Lower lobe of right lung (tissue), 2 donors: ENCODE results near the gene EDA. TPM values are rescaled to one million over a fixed set of nuclear protein-coding genes. Genes with fewer than 3 reads are reported as not detected.
"Not testable (repeated sequence)": the region's sequence is repeated elsewhere in the genome, so short reads cannot be mapped to it uniquely, and the experiment has no call there.

Experiments
- ATAC-seq, 2 donors: fragments of 200-7000 bp; cut with Tn5 transposase; one replicate each; pipeline ENCODE4 v1.9.1; 2020 to 2022; ENCODE audit warnings: mild to moderate bottlenecking in 2 of 2, moderate library complexity in 2 of 2
- DNase-seq: peaks from one replicate; pipeline ENCODE4 v3.0.0-alpha.2; 2020
- H3K27ac ChIP-seq: fragments of 200-600 bp; one replicate; pipeline ENCODE4 v1.8.0; 2022
- H3K27me3 ChIP-seq: fragments of 200-600 bp; one replicate; pipeline ENCODE4 v1.8.0; 2022; ENCODE audit warnings: low read depth
- H3K36me3 ChIP-seq: fragments of 200-600 bp; one replicate; pipeline ENCODE4 v1.8.0; 2022; ENCODE audit warnings: mild to moderate bottlenecking
- H3K4me1 ChIP-seq: fragments of 200-600 bp; one replicate; pipeline ENCODE4 v1.8.0; 2022
- H3K4me3 ChIP-seq: fragments of 200-600 bp; one replicate; pipeline ENCODE4 v1.8.0; 2022; ENCODE audit warnings: mild to moderate bottlenecking
- H3K9me3 ChIP-seq: fragments of 200-600 bp; one replicate; pipeline ENCODE4 v1.8.0; 2022
- intact Hi-C: fragments of 100-400 bp; cut with DNase I; formaldehyde crosslinking; loops from one replicate; pipeline ENCODE4 v1.11.0; 2022
- total RNA-seq: library from RNA; stranded (reverse); fragmentation: NEBNext Ultra II Directional; extraction: Animal tissue kit (Norgen Biotek cat#: 25700); gene quantifications from one replicate; pipeline ENCODE4 v1.2.1, GENCODE V29; 2021
- TF ChIP-seq, protein P1 (sequence below): fragments of 200-600 bp; IDR thresholded peaks from one replicate; pipeline ENCODE4 v1.8.0; 2022; ENCODE audit warnings: antibody characterized with exemption, mild to moderate bottlenecking
- donor health status: DM: no; HTN: yes; CAD: no; lungs with severe emphysema.

Gene EDA
- total RNA-seq, 1 donor from 2014 or later, result 5.5 TPM

DNA sequence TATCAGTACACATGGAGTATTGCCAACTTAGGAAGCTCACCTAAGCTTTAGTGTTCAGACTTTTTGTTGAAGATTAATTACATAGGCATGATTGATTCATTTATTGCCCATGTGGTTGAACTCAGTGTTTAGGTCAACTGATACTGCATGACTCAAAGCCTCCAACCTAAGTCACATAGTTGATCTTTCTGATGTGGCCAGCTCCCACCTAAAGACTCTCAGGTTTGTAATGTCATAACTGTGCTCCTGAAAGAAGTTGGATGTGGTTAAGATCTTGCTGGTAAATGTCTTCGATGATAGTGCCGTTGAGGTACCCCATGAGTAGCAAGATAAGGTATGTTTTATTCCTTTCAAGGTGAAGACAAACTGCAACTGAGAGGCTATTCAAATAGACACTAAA lies 192.5 kb downstream of the EDA start:
- ATAC-seq, result no peak
- no peak overlapping the region for H3K27ac ChIP-seq
- intact Hi-C loops, result no loop called here

DNA sequence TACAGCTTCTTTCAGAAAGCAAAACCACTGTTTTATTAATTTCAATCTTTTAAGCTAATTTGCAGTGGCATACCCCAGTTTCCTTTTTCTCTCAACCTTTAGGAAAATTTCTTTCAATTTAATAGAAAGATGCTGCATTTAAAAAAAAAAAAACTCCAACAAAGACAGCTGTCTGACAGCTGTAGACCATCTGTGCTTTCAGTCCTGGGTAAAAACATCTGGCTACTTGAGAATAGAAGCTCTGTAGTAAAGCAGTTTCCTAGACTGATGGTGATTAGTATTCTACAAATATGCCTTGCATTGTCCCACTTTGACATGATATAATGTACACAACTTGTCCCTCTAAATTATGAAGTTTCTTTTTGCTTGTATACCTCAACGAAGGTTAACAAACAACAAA lies 197.8 kb downstream of the EDA start:
- H3K27me3 ChIP-seq, result no peaks in the 10 kb centered on the region
- ATAC-seq (no peak), DNase-seq (no peak)
- intact Hi-C loops, result no loop called here
- no peaks in the 10 kb centered on the region for H3K4me1 ChIP-seq
- H3K27ac ChIP-seq, result no peak overlapping the region
- H3K36me3 ChIP-seq, result no peaks in the 10 kb centered on the region
- H3K9me3 ChIP-seq, result no peaks in the 10 kb centered on the region
- no peak overlapping the region for H3K4me3 ChIP-seq
- TF ChIP-seq, protein P1, sequence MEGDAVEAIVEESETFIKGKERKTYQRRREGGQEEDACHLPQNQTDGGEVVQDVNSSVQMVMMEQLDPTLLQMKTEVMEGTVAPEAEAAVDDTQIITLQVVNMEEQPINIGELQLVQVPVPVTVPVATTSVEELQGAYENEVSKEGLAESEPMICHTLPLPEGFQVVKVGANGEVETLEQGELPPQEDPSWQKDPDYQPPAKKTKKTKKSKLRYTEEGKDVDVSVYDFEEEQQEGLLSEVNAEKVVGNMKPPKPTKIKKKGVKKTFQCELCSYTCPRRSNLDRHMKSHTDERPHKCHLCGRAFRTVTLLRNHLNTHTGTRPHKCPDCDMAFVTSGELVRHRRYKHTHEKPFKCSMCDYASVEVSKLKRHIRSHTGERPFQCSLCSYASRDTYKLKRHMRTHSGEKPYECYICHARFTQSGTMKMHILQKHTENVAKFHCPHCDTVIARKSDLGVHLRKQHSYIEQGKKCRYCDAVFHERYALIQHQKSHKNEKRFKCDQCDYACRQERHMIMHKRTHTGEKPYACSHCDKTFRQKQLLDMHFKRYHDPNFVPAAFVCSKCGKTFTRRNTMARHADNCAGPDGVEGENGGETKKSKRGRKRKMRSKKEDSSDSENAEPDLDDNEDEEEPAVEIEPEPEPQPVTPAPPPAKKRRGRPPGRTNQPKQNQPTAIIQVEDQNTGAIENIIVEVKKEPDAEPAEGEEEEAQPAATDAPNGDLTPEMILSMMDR, result no peak

More for the DNA sequence above, 192.5 kb downstream of the EDA start:
- H3K4me3 ChIP-seq, result no peak overlapping the region
- H3K9me3 ChIP-seq, result no peaks in the 10 kb centered on the region
- H3K4me1 ChIP-seq, result no peaks in the 10 kb centered on the region
- TF ChIP-seq, protein P1, result no peak
- H3K27me3 ChIP-seq, result no peaks in the 10 kb centered on the region
- no peaks in the 10 kb centered on the region for H3K36me3 ChIP-seq
- no peak for DNase-seq

DNA sequence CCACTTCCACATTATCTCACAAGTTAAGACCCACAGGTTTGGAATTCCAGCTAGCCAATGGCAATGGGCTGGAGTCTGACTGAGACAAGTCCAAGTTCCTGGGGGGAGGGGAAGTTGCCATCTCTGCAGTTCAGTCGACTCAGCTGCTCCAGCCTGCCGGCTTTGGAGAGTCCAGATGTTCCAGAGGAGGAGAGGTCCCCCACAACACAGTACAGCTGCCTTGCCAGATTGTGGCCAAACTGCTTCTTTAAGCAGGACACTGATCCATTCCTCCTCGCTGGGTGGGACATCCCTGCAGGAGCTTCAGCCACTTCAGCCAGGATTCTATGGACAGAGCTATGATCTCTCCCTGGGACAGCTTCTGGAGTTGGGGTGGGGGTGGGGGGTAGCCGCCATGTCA lies 199.2 kb downstream of the EDA start:
- H3K4me3 ChIP-seq, result no peak overlapping the region
- intact Hi-C loops, result no loop called here

DNA sequence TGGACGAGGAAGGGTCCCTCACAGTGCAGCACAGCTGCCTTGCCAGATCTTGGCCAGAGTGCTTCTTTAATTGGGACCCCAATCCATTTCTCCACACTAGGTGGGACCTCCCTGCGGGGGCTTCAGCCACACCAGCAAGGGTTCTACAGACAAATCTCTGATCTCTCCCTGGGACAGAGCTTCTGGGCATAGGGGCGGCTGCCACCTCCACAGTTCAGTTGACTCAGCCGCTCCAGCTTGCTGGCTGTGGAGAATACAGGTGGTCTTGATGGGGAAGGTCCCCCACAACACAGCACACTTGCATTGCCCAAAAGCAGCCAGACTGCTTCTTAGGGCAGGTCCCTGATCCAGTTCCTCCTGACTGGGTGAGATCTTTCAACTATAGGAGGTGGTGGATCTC lies 199.6 kb downstream of the EDA start:
- intact Hi-C loops, result no loop called here
- no peaks in the 10 kb centered on the region for H3K9me3 ChIP-seq
- TF ChIP-seq, protein P1, result no peak
- ATAC-seq (no peak), DNase-seq (no peak)
- no peaks in the 10 kb centered on the region for H3K36me3 ChIP-seq
- no peak overlapping the region for H3K27ac ChIP-seq
- no peaks in the 10 kb centered on the region for H3K4me1 ChIP-seq
- no peaks in the 10 kb centered on the region for H3K27me3 ChIP-seq
- H3K4me3 ChIP-seq, result no peak overlapping the region

More for the DNA sequence above, 199.2 kb downstream of the EDA start:
- TF ChIP-seq, protein P1, result no peak
- no peak for DNase-seq
- Histone ChIP-seq H3K27me3 (no peaks in the 10 kb centered on the region), H3K36me3 (no peaks in the 10 kb centered on the region), H3K9me3 (no peaks in the 10 kb centered on the region), H3K4me1 (no peaks in the 10 kb centered on the region), H3K27ac (no peak overlapping the region)
- no peak for ATAC-seq

DNA sequence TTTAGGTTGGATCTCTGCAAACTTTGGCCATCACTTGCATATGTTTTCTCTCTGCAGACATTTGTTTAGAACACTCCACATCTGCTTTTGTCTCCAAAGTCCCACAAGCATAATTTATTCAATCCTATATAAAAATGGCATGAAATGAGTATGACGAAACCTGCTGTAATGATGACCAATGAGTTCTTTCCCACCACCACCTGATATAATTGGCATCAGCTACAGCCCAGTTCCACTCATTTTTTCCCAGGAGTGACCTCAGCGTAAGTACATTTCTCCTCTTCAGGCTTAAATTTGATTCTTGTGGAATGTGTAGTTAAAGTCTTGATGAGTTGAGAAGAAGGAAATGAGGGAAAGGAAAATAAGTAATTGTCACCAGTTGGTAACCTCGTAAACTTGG lies 228.7 kb downstream of the EDA start:
- ATAC-seq, result no peak
- TF ChIP-seq, protein P1, result no peak
- Histone ChIP-seq H3K27ac (no peak overlapping the region), H3K36me3 (no peaks in the 10 kb centered on the region), H3K4me1 (no peaks in the 10 kb centered on the region), H3K4me3 (no peak overlapping the region), H3K27me3 (no peaks in the 10 kb centered on the region), H3K9me3 (no peaks in the 10 kb centered on the region)
- intact Hi-C loops, result no loop called here
- DNase-seq, result no peak

DNA sequence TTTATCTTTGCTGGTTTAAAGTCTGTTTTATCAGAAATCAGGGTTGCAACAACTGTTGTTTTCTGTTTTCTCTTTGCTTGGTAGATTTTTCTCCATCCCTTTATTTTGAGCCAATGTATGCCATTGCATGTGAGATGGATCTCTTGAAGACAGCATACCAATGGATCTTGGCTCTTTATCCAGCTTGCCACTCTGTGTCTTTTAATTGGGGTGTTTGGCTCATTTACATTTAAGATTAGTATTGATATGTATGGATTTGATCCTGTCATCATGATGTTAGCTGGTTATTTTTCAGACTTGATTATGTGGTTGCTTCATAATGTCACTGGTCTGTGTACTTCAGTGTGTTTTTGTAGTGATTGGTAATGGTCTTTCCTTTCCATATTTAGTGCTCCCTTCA lies 244.1 kb downstream of the EDA start:
- DNase-seq, H3K9me3 ChIP-seq, intact Hi-C loops, H3K27me3 ChIP-seq, H3K36me3 ChIP-seq, H3K4me3 ChIP-seq, H3K27ac ChIP-seq, H3K4me1 ChIP-seq, ATAC-seq: not testable (repeated sequence)
